NCI-H748 treated with DMSO at 0.1 percent for 48 hours (cell line): ENCODE data around the gene SEPTIN8.

ENCODE experiments used
- DNase-seq: peaks from one replicate; lab custom pipeline; 2025; lab: John Stamatoyannopoulos, UW

The SEPTIN8 gene, protein sequence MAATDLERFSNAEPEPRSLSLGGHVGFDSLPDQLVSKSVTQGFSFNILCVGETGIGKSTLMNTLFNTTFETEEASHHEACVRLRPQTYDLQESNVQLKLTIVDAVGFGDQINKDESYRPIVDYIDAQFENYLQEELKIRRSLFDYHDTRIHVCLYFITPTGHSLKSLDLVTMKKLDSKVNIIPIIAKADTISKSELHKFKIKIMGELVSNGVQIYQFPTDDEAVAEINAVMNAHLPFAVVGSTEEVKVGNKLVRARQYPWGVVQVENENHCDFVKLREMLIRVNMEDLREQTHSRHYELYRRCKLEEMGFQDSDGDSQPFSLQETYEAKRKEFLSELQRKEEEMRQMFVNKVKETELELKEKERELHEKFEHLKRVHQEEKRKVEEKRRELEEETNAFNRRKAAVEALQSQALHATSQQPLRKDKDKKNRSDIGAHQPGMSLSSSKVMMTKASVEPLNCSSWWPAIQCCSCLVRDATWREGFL

DNA sequence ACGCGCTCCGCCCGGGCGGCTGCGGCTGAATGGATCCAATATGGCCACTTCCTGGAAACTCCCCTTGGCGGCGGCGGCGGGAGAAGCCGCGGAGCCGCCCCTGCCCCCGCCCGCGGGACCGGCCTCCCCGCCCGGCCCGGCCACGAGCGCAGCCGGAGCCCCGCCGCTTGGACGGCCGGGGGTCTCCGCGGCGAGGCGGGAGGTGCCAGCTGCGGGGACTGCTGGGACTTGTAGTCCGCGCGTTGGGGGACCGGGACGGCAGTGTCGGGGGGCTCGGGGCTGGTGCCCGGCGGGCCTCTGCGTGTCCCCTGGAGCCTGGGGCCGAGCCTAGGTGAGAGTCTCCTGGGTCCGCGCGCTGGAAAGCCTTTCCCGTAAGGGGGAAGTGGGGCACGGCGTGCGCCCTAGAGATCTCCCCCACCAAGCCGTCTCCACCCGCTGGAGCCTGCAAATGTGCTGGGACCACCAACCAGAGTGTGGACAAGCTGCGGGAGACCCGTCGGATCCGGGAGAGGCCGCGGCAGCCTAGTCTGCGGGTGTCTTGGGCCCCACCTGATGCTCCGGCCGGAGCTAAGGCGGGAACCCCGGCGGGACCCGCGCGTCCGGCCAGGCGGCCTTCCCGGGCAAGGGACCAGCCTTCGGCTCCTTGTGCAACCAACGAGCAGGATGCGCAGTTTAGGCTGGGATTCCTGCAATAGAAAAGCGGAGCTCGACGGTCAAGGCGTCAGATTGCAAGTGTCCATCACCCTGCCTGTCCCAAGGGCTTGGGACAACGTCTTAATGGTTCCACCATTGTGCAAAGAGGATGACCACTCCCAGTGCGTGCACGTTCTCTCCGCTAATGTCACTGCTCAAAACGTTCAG, at the start of gene SEPTIN8:
Gene SEPTIN8, minus strand, starts transcription at position 31 of the 861 bp plus-strand sequence. CDS start 102 bp downstream, outside the sequence.
- no peak for DNase-seq

DNA sequence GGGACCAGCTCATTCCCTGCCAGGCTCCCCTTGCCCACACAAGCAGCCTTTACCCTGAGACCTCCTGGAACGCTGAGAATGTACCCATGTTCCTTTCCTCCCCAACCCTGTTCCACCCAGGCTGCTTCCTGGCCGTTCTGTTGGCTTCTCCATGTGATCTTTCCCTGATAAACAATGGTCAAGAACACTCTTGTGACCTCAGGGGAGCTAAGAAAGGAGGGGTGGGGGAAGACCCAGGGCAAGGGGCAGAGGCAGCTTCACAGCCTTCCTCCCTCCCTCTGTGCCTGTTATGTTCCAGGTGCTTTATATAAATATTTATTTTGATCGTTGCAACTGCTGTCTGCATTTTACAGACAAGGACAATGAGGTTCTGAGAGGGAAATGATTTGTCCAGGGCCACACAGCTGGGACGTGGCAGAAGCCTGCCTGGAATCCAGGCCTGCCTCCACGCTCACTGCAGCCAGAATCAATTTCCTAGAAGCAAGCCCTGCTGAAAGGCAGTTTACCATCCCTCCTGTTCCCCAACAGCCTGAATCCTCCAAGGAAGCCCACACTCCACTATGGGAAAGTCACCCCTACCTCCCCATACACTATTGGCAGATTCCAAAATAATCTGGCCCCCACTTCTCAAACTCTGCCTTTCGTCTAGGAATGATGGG, 49.5 kb upstream of the SEPTIN8 start:
- no peak for DNase-seq

DNA sequence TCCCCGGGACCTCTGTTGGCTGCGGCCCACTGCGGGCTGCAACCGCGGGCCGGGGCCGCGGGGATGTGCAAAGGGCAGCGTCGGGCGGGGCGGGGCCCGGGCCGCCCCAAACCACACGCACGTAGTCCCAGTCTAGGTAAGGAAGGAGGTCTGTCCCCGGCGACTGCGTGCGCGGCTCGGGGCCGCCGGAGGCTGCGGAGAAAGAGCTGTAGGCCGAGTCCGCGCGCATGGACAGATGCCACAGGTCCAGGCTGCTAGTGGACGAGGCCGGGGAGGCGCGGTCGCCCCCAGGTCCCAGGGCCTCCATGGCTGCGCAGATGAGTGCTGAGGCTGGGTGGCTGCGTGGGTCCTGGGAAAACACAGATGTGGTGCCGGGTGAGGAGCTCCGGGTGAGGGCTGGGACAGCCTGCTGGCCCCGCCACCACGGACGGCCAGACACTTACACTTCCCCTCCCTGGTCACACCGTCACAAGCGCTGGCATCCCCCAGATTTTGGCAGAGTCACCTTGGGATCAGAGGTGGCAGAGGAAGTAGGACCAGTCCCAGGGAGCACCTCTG, 48.9 kb upstream of the SEPTIN8 start:
- no peak for DNase-seq

DNA sequence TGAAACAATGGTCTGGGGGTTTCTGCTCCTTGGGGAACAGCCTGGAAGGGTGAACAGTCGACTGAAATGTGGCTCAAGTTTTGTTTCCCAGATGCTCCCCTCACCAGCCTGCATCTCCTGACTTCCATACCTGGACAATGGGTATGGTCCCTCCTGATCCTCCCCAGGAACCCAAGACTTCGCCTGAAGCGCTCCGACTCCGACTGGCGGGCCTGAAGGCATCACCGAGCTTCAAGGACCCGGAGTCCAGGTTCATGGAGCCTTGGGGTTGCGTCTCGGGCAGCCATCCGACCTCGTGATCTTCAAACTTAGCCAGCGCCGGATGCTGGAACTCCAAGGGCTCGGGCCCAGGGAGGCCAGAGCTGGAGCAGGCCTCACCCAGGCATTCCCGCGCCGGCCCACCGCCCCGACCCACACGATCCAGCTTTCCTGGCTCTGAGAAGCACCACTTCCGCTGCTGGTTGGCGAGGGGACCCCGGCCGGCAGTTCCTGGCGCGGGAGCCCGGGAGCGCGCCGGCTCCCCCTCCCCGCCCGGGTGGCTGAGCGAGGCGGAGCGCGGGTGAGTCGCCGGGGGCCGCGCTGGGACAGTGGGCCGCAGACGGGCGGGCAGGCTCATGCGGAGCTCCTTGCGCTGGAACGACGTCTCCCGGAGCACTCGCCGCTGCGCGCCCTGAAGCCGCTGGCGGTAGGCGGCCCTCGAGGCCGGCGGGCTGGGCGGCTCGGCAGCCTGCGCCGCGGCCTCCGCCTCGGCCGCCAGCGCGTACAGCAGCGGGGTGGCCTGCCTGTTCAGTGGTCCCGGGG, 48.2 kb upstream of the SEPTIN8 start:
- no peak for DNase-seq

DNA sequence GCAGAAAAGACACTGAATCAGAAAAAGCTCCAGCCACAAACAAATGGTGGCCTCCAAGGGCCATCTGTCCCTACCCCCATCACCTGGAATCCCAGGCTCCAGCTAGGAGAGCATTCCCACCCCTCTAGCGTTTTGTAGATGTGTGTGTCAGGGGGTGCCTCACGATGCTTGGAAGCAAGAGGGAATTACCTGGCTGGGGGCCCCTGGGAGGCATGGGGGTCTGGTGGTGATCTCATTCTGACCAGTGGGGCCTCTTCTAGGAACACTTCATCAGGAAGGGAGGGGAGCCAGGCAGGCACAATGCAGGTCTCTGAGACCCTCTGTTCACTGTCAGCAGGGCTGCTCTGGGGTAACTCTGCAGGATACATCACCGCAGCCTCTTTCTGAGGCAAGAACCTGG, 47.4 kb upstream of the SEPTIN8 start:
- no peak for DNase-seq

DNA sequence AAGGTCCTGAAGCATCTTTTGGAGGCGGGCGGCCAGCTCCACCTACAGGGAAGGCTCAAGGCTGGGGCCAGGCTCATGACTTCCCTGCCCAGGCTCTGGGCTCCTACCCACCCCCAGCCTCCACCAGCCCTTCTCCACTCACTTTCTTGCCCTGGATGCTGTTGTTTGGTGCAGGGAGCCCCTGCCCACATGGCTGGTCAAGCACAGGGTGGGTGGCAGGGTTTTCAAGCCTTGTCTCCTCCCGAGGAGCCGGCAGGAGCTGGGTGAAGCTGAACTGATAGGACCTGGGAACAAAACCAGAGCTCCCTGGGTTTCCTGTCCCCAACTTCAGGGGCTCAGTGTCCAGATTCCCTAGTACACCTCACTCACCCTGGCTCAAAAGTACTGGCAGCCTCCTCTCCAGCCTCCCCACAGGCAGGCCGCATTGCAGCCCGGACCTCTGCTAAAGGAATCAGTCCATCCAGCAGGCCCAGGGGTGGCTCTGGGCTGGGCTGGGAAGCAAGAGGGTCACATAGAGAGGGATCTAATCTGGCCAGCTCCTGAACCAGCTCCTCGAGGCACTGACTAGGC, 46.5 kb upstream of the SEPTIN8 start:
- no peak for DNase-seq

DNA sequence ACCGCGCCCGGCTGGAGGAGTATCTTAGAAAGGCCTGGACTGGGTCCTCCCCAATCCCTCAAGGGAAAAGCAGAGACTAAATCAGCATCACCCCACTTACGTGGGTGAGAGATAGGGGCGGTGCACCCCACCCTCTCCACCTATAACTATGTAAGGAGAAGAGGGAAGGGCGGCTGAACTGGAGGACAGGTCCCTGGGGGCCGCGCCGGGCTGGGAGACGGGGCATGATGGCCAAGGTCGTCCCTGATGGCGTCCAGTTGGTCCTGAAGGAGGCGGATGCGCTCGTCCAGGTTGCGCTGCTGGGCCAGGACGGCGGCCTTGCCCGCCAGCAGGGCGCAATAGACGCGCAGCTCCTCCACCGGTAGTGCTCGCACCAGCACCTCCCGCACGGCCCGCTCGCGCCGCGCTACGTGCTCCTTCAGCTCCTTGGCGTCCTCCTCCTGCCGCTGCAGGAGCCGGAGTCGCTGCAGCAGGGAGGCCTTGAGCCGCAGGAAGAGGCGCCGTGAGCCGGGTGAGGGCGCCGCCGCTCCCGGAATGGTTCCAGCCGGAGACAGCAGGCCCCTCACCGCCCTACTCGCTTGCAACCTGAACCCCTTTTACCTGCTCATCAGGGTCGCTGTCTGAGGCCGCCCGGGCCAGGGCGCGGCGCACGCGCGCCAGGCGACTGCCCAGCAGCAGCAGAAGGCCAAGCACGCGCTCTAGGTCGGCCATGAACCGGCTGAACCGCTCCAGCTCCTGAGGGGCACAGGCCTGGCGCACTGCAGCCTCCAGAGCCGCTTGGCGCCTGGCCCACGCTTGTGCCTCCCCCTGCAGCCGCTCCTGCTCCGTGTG, 45.8 kb upstream of the SEPTIN8 start:
- DNase-seq, result no peak

DNA sequence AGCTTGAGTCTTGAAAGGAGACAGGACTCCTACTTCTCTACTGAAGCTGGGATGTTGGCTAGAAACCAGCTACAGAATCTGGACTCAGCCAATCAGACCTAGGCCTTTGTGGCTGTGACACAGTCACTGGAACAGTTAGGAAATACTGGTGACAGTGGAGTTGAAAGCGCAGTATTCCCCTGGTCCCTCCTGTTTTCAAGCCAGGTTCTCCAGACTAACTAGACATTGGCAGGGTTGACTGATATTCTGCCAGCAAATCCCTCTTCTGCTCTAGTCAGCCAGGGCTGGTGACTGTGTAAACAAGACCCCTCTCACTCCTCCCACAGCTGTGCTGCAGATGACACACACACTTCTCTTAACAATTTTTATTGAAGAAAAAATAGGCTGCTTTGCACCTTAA, 44.8 kb upstream of the SEPTIN8 start:
- no peak for DNase-seq

DNA sequence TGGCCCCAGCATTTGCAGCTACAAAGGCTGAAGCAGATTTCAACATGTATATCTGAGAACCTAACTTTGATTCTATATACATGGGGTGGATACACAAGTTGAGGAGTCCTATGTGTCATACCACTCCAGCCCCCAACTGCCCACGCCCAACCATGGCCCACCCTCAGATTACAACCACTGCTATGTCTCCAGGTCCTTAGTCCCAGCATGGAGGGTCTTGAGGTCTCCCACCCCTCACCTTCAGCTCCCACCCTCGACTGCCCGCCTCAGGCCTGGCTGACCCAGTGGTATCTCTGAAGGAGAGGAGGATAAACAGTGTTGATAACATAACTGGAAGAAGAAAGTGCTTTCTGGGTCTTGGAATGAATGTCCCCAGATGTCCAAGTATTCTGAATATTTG, 44.3 kb upstream of the SEPTIN8 start:
- no peak for DNase-seq

DNA sequence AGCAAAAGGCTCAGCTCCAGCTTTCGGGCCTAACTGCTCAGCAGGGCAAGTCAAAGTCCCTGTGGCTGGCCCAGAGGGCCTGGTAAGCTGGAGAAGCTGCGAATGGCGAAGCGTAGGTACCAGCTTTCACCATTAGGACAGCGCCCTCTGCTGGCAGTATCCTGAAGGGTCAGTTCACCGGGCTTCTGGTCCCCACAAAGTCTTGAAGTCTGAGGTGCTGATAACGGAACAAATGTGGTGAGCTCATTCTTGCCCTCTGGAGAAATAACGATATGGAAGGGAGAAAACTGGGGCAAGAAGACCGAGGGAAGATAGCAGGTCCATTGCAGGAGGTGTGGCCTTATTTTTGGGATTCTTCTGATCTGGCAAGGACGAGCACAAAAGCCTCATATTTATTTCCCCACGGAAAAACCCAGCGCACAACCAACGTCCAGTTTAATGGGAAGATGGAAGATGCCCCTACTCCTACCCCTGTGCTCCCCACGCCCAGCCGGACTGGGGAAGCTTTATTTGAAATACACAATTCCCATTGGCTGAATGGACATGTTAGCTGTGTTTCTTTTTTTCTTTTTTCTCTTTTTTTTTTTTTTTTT, 43.2 kb upstream of the SEPTIN8 start:
- DNase-seq, result peak; percentile 71

DNA sequence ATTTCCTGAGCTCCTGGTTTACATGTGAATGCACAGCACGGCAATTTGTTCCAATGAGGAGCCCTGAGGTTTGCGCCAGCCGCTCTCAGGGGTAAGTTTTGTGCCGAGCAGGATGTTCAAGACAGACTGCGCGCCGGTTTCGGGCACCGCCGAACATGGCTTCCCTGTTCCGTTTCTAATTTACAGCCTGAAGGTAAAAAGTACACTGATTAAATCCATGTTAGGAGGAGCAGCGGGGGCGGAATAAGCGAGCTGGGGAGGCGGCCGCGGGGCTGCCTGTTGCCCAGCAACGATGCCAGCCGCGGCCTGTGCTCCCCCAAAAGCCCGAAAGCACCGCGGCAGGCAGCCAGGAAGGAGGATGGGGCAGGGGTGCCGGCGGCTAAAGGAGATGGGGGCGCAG, 42.4 kb upstream of the SEPTIN8 start:
- DNase-seq, result no peak

DNA sequence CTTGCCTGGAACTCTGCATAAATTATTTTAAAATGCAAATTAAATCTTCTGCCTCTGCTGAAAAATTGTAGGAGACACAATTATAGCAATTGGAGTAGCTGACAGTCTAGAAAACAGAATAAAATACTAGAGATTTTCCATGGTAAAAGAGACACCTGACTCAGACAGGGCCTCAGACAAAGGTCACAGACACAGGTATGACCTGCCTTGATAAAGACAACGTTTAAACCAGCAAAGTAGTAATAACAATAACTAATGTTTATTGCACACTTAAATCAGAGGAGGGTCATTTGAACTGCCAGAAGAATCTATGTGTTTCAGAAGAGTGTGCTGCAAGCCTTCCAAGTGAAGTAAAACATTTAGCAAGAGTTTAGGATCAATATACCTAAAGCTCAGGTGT, 40.0 kb upstream of the SEPTIN8 start:
- no peak for DNase-seq

DNA sequence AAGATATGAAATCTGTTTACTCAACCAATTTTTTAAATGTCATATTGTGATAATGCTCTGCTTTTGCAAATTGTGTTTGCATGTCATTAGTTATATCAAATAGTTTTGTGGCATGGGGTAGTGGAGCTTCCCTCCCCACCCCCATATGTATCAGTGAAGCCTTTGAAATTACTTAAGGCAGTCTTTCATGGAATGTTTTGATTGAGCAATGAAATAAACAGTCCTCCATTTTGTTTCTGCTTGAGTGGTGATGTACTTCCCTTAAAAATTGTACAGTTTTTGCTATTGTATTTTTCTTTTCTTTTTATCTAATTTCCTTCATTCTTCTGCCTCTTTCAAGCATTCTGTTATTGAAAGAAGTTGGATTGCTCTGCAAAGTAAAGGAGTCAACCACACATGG, 39.5 kb upstream of the SEPTIN8 start:
- no peak for DNase-seq

DNA sequence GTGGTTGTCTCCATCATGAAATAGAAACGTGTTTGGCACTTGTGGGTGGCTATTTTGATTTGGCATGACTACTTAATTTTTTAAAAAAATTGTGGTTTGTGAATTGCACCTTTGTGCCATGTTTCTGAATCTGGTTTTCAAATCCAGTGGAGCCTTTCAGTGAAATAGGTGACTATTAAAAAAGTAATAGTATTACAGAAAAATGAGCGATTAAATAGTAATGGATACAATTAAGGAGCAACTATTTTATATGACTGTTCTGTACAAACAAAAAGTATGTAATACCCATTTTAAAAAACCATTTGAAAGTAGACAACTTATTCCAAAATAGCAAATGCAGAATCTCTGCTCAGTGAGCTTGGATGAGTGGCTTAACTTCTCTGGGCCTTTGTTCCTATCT, 39.0 kb upstream of the SEPTIN8 start:
- no peak for DNase-seq

DNA sequence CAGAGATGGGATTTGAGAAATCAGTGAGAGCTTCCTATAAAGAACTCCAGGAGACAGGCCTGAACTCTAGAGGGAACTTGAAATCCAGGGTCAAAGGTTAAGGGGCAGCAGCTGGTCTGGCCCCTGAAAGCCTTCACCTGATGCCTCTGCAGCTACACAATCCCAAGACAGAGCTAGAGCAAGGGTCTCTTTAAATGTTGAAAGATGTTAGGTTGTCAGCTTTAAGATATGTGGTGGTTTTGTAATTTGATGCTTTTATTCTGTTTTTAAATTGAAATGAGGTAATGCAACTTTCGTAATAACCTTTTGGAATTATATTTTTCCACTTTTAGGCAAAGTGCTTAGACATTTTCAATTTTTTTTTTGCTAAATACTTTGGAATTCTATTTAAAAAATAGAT, 38.4 kb upstream of the SEPTIN8 start:
- DNase-seq, result no peak

DNA sequence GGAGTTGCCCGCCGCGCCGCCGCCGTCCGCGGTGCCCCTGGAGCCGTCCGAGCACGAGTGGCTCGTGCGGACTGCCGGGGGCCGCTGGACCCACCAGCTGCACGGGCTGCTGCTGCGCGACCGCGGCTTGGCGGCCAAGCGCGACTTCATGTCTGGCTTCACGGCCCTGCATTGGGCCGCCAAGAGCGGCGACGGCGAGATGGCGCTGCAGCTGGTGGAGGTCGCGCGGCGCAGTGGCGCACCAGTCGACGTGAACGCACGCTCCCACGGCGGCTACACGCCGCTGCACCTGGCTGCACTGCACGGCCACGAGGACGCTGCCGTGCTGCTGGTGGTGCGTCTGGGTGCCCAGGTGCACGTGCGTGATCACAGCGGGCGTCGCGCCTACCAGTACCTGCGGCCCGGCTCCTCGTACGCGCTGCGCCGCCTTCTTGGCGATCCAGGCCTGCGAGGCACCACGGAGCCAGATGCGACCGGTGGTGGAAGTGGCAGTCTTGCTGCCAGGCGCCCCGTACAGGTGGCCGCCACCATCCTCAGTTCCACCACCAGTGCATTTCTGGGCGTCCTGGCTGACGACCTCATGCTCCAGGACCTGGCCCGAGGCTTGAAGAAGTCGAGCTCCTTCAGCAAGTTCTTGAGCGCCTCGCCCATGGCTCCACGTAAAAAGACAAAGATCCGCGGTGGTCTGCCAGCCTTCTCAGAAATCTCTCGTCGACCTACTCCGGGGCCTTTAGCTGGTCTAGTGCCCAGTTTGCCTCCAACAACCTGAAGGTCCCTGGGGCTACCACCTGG, 37.7 kb upstream of the SEPTIN8 start:
- DNase-seq, result no peak

DNA sequence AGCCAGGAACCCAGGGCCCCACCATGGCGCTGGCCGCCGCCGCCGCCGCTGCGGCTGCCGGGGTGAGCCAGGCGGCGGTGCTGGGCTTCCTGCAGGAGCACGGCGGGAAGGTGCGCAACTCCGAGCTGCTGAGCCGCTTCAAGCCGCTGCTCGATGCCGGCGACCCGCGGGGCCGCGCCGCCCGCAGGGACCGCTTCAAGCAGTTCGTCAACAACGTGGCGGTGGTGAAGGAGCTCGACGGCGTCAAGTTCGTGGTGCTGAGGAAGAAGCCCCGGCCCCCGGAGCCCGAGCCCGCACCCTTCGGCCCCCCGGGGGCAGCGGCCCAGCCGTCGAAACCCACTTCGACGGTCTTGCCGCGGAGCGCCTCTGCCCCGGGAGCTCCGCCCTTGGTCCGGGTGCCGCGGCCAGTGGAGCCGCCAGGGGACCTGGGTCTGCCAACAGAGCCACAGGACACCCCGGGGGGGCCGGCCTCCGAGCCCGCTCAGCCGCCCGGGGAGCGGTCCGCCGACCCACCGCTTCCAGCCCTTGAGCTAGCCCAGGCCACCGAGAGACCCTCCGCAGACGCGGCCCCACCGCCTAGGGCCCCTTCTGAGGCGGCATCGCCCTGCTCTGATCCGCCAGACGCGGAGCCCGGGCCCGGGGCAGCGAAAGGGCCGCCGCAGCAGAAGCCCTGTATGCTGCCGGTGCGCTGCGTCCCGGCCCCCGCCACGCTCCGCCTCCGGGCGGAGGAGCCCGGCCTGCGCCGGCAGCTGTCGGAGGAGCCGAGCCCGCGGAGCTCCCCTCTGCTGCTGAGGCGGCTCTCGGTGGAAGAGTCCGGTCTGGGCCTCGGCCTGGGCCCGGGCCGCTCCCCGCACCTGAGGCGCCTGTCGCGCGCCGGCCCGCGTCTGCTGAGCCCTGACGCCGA, 36.8 kb upstream of the SEPTIN8 start:
- no peak for DNase-seq
